Sigmoid colon (tissue), 7 donors: ENCODE measurements around the gene TDRD5. TPM values are rescaled to one million over a fixed set of nuclear protein-coding genes. Genes with fewer than 3 reads are reported as not detected.
"Not testable (repeated sequence)": the region's sequence is repeated elsewhere in the genome, so short reads cannot be mapped to it uniquely, and the experiment has no call there.

Source experiments
- DNase-seq: peaks from one replicate; pipeline ENCODE4 v3.0.0-alpha.2; 2019
- H3K27ac ChIP-seq, 4 donors: fragments of 200-600 bp; sonication (generic); one replicate each; pipeline ENCODE4 v1.5.1; 2016 to 2019; ENCODE audit warnings: mild to moderate bottlenecking in 1 of 4
- H3K27me3 ChIP-seq, 3 donors: fragments of 200-600 bp; sonication (generic); one replicate each; pipeline ENCODE4 v1.5.1; 2019; ENCODE audit warnings: mild to moderate bottlenecking in 1 of 3
- H3K36me3 ChIP-seq, 4 donors: fragments of 200-600 bp; sonication (generic); one replicate each; pipeline ENCODE4 v1.5.1; 2016 to 2019
- H3K4me1 ChIP-seq, 4 donors: fragments of 200-600 bp; sonication (generic); one replicate each; pipeline ENCODE4 v1.5.1; 2017 to 2019
- H3K4me3 ChIP-seq, 4 donors: fragments of 200-600 bp; sonication (generic); one replicate each; pipeline ENCODE4 v1.5.1; 2017 to 2019; ENCODE audit warnings: mild to moderate bottlenecking in 2 of 4, moderate library complexity in 1 of 4
- H3K9me3 ChIP-seq, 4 donors: fragments of 200-600 bp in 3 of 4; sonication (generic) in 3 of 4; one replicate each; pipeline versions ENCODE4 v1.5.1 to v1.6.1; 2013 to 2019
- EP300 ChIP-seq, 4 donors: sonication (generic); formaldehyde crosslinking; IDR thresholded peaks; one replicate each; pipeline ENCODE4 v1.6.1; 2017; ENCODE audit warnings: antibody characterized with exemption in 4 of 4
- POLR2A ChIP-seq, 2 donors: fragments of 450-650 bp; IDR thresholded peaks; one replicate each; pipeline ENCODE4 v1.6.1; 2016; ENCODE audit warnings: antibody characterized with exemption in 2 of 2, mild to moderate bottlenecking in 2 of 2, moderate library complexity in 2 of 2
- POLR2AphosphoS5 ChIP-seq, 4 donors: sonication (generic); formaldehyde crosslinking; IDR thresholded peaks; one replicate each; pipeline ENCODE4 v1.6.1; 2017; ENCODE audit warnings: antibody characterized with exemption in 4 of 4
- WGBS, 2 donors: extraction: QIAGEN DNeasy Blood & Tissue Kit; methylation state at CpG; one replicate each; pipeline ENCODE4 v1.1.7; 2013; 5-methylcytosine and 5-hydroxymethylcytosine counted together
- intact Hi-C: fragments of 100-400 bp; cut with DNase I; formaldehyde crosslinking; loops from one replicate; pipeline ENCODE4 v1.15.1; 2023
- polyA plus RNA-seq, 3 donors: library from polyadenylated mRNA; stranded (reverse); fragments of 200-250 nt; gene quantifications; one replicate each; pipeline ENCODE4 v1.2.3, GENCODE V29; 2013
- total RNA-seq, 4 donors: library from RNA; depleted of rRNA; stranded (reverse); fragments of >200 nt; gene quantifications; one replicate each; pipeline ENCODE4 v1.1.0, GENCODE V29; 2016
- TF ChIP-seq, protein P1 (sequence below), 4 experiments: fragments of 450-650 bp in 3 of 4; fragments of 200-600 bp in 1 of 4; IDR thresholded peaks; one replicate each; pipeline ENCODE4 v1.5.1; 2016 to 2019; ENCODE audit warnings: antibody characterized with exemption in 4 of 4, mild to moderate bottlenecking in 3 of 4, moderate library complexity in 2 of 4
- donor health status: healthy with polysubstance abuse.
- donor health status: Bipolar disorder and iron deficiency.
- donor health status: healthy.

Gene TDRD5
- total and polyA plus RNA-seq, 7 donors: 0.55 to 0.69 (median 0.60) TPM; not detected in 4

DNA sequence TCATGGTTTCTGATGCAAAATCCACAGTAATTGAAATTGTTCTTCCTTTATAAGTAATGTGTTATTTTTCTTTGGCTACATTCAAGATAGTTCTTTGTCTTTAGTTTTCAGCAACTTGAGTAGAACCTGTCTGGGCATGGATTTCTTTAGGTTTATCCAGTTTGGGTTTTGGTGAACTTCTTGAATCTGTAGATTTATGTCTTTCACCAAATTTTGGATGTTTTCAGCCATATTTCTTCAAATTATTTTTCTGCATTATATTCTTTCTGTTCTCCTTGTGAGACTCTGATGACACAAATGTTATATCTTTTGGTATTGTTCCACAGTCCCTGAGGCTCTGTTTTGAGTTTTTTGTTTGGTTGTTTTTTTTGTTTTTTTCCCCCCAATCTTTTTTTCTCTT, 69.4 kb downstream of the TDRD5 start:
- TF ChIP-seq EP300 (IDR thresholded peaks at IDR 0.05) (no peak), POLR2A (IDR thresholded peaks at IDR 0.05) (no peak), POLR2AphosphoS5 (IDR thresholded peaks at IDR 0.05) (no peak)
- TF ChIP-seq, protein P1, sequence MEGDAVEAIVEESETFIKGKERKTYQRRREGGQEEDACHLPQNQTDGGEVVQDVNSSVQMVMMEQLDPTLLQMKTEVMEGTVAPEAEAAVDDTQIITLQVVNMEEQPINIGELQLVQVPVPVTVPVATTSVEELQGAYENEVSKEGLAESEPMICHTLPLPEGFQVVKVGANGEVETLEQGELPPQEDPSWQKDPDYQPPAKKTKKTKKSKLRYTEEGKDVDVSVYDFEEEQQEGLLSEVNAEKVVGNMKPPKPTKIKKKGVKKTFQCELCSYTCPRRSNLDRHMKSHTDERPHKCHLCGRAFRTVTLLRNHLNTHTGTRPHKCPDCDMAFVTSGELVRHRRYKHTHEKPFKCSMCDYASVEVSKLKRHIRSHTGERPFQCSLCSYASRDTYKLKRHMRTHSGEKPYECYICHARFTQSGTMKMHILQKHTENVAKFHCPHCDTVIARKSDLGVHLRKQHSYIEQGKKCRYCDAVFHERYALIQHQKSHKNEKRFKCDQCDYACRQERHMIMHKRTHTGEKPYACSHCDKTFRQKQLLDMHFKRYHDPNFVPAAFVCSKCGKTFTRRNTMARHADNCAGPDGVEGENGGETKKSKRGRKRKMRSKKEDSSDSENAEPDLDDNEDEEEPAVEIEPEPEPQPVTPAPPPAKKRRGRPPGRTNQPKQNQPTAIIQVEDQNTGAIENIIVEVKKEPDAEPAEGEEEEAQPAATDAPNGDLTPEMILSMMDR (IDR thresholded peaks at IDR 0.05): no peak
- intact Hi-C loops: no loop called here

DNA sequence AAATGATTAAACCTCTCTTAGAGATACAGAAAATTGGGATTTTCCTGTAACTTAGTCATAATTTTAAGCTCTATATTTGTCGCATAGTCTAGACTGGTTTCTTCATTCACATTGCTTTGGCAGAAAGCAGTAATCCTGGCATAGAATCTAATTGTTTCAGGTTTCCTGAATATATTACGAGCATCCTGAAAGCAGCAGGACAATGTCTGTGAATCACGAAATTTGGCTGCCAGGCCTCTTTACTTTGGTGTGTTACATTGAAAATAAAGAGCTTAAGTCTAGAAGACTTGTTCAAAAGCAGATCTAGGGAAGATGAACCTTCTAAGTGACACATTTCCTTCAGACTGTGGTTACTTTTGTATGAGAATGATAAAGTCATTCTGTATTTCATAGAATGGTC, 72.2 kb downstream of the TDRD5 start:
- WGBS, 2 donors: 67 to 74% methylated on average over 3 of the region's 3 CpGs
- Histone ChIP-seq H3K4me1 (no peaks in the 10 kb centered on the region), H3K4me3 (no peak overlapping the region), H3K9me3 (peaks cover 0 to 2% (median 0%) of the 10 kb centered on the region in 4 donors), H3K36me3 (no peaks in the 10 kb centered on the region), H3K27me3 (no peaks in the 10 kb centered on the region), H3K27ac (no peak overlapping the region)
- no peak for DNase-seq
- intact Hi-C loops: no loop called here
- TF ChIP-seq, protein P1 (IDR thresholded peaks at IDR 0.05): no peak
- no peak for TF ChIP-seq POLR2A (IDR thresholded peaks at IDR 0.05)
- TF ChIP-seq POLR2AphosphoS5 (IDR thresholded peaks at IDR 0.05): no peak
- no peak for TF ChIP-seq EP300 (IDR thresholded peaks at IDR 0.05)

More for the DNA sequence above, 69.4 kb downstream of the TDRD5 start:
- Histone ChIP-seq H3K4me1 (no peaks in the 10 kb centered on the region), H3K36me3 (no peaks in the 10 kb centered on the region), H3K4me3 (no peak overlapping the region), H3K27ac (no peak overlapping the region), H3K27me3 (no peaks in the 10 kb centered on the region), H3K9me3 (peaks cover 0 to 2% (median 0%) of the 10 kb centered on the region in 4 donors)
- DNase-seq: no peak

DNA sequence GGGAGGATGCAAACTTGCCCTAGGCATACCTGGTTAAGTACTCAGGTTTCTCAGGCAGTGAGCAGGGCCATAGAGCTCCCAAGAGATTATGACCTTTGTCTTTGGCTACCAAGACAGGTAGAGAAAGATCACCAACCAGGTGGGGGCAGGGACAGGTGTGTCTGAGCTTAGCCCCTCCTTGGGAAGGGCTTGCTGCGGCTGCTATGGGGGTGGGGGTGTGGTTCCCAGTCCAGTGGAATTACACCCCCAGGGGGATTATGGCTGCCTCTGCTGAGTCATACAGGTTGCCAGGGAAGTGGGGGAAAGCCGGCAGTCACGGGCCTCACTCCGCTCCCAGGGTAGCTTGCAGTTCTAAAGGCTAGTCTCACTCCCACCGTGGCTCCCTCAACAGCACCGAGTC, 86.2 kb downstream of the TDRD5 start:
- Histone ChIP-seq H3K27ac (no peak overlapping the region), H3K4me3 (no peak overlapping the region), H3K27me3 (no peaks in the 10 kb centered on the region), H3K4me1 (no peaks in the 10 kb centered on the region), H3K9me3 (peaks cover 0 to 4% (median 0%) of the 10 kb centered on the region in 4 donors), H3K36me3 (no peaks in the 10 kb centered on the region)
- DNase-seq: no peak
- intact Hi-C loops: no loop called here
- TF ChIP-seq, protein P1 (IDR thresholded peaks at IDR 0.05): no peak
- no peak for TF ChIP-seq EP300 (IDR thresholded peaks at IDR 0.05)
- TF ChIP-seq POLR2A (IDR thresholded peaks at IDR 0.05): no peak
- TF ChIP-seq POLR2AphosphoS5 (IDR thresholded peaks at IDR 0.05): no peak
- WGBS, 2 donors: 86 to 89% methylated on average over 6 of the region's 6 CpGs

DNA sequence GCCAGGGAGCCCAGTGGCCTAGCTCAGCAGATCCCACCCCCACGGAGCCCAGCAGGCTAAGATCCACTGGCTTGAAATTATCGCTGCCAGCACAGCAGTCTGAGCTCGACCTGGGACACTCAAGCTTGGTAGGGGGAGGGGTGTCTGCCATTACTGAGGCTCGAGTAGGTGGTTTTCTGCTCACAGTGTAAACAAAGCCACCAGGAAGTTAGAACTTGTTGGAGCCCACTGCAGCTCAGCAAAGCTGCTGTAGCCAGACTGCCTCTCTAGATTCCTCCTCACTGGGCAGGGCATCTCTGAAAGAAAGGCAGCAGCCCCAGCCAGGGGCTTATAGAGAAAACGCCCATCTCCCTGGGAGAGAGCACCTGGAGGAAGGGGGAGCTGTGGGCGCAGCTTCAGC, 102.9 kb downstream of the TDRD5 start:
- H3K27ac ChIP-seq, H3K9me3 ChIP-seq, intact Hi-C loops, DNase-seq, H3K27me3 ChIP-seq, H3K4me1 ChIP-seq, H3K4me3 ChIP-seq, H3K36me3 ChIP-seq: not testable (repeated sequence)
- 56 to 60% methylated on average over 6 of the region's 6 CpGs for WGBS, 2 donors

DNA sequence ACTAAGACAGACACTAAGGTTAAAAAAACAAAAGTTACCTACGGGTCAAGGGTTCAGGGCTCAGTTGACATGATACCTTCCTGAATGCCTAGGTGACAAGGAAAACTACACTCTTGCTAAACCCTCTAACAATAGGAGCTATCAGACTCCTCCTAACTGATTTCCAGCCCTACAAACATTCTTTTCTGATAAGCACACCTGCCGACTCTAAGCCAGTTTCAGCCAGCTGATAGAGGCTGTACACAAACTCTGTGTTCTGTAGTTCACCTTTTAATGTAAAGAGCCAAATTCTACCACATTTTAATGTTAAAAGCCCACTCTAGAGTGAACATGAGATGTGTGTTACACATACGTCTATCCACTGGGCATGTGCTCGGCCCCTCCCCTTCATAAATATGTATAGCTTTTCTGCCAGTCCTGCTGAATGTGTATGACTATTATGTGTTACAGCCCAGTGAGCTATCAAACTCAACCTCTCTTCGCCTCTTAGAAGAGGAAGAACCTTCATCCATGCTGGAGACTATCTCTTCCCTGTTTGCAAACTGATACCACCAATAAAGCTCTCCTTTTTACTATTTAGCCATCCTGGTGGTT, 111.4 kb downstream of the TDRD5 start:
- WGBS, 2 donors: 36 to 70% methylated on average over 5 of the region's 5 CpGs

More for the DNA sequence above, 111.4 kb downstream of the TDRD5 start:
- no peak overlapping the region for H3K27ac ChIP-seq
- intact Hi-C loops: no loop called here
- TF ChIP-seq EP300 (IDR thresholded peaks at IDR 0.05) (no peak), POLR2AphosphoS5 (IDR thresholded peaks at IDR 0.05) (no peak), POLR2A (IDR thresholded peaks at IDR 0.05) (no peak)
- TF ChIP-seq, protein P1 (IDR thresholded peaks at IDR 0.05): no peak
- H3K27me3 ChIP-seq: no peaks in the 10 kb centered on the region
- DNase-seq: no peak
- H3K36me3 ChIP-seq: no peaks in the 10 kb centered on the region
- no peaks in the 10 kb centered on the region for H3K4me1 ChIP-seq
- no peaks in the 10 kb centered on the region for H3K9me3 ChIP-seq
- H3K4me3 ChIP-seq: no peak overlapping the region
